ENCODE data around the gene AP5B1.

The AP5B1 gene

GRCh38 chr11:65776196-65776595 is 4.6 kb downstream of the AP5B1 start:
- TF ChIP-seq GATA3 (IDR thresholded peaks at IDR 0.05; ENCODE audit: low read depth, low read length): no peak
- no peak for TF ChIP-seq GATA2 (IDR thresholded peaks at IDR 0.05; ENCODE audit: low read depth, low read length)

DNA sequence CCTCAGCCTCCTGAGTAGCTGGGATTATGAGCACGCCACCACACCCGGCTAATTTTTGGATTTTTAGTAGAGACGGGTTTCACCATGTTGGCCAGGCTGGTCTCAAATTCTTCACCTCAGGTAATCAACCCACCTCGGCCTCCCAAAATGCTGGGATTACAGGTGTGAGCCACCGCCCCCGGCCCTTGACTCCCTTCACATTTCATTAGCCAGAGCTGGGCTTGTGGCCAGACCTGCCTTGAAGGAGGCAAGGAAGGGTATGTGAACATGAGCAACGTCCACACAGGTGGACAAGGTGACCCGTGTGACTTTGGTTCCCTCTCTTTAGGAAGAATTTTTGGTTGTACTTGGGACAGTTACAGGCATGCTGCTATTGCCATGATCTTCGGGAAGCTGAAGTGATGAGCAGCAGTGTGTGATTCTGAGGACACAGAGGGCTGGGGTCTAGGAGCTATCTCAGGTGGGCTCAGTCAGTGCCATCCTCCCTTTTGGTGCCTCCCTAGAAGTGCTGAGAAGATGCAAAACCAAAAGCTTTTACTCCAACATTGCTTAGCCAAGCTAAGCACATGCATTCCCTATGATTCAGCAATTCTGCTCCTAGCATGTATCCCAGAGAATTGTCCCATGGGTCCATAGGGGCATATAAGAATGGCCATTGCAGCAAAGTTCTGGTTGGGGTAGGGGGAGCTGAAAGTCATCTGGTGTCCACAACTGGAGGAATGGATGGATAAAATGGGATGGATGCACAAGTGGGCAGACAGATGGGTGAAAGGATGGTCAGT is 6.1 kb downstream of the AP5B1 start:
- TF ChIP-seq GATA3 (IDR thresholded peaks at IDR 0.05; ENCODE audit: low read depth, low read length) (no peak), GATA2 (IDR thresholded peaks at IDR 0.05; ENCODE audit: low read depth, low read length) (no peak)

DNA sequence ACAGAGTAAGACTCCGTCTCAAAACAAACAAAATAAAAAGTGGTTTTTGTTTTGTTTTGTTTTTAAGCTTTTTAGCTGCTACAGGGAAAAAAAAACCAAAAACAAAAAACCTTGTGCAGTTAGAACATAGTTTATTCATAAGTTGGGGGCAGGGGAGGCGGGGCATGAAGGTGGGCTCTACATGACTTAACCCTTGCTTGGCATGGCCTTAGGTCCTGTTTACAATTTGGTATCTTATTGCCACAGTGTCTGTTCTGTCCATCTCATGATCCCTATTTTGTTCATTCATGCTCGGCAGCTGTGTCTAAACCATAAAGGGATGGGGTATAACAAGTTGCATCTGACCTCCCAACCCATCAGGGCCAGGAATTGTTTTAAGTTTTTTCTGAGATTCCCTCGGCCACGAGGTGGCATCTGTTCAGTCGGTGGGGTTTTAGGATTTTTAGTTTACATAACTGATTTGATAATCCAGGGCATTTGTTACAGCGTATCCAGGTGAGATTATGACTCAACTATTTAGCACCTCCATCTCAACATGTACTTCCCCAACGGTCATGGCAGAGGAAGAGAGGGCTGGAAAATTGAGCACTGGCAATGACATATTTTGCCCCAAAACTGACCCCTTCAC is 6.9 kb downstream of the AP5B1 start:
- TF ChIP-seq GATA3 (IDR thresholded peaks at IDR 0.05; ENCODE audit: low read depth, low read length) (no peak), GATA2 (IDR thresholded peaks at IDR 0.05; ENCODE audit: low read depth, low read length) (no peak)

DNA sequence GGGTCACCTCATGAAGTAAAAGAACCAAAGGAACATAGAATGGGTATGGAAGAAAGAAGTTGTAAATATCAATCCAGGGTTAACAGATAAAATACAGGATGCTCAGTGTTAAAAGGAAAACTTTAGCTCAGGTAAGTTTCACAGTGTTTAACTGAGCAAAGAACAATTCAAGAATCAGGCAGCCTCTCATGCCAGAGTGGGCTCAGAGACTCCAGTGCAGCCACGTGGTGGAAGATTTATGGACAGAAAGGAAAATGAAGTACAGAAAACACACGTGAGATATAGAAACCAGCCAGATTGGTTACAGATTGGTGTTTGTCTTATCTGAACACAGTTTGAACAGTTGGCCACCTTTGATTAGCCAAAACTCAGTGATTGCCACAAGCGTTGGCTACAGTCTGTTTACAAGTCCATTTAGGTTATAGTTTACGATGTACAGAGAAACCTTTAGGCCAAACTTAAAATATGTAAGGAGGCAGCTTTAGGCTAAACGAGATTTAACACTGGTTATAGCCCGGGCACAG is 9.1 kb downstream of the AP5B1 start:
- TF ChIP-seq GATA3 (IDR thresholded peaks at IDR 0.05; ENCODE audit: low read depth, low read length) (no peak), GATA2 (IDR thresholded peaks at IDR 0.05; ENCODE audit: low read depth, low read length) (no peak)

DNA sequence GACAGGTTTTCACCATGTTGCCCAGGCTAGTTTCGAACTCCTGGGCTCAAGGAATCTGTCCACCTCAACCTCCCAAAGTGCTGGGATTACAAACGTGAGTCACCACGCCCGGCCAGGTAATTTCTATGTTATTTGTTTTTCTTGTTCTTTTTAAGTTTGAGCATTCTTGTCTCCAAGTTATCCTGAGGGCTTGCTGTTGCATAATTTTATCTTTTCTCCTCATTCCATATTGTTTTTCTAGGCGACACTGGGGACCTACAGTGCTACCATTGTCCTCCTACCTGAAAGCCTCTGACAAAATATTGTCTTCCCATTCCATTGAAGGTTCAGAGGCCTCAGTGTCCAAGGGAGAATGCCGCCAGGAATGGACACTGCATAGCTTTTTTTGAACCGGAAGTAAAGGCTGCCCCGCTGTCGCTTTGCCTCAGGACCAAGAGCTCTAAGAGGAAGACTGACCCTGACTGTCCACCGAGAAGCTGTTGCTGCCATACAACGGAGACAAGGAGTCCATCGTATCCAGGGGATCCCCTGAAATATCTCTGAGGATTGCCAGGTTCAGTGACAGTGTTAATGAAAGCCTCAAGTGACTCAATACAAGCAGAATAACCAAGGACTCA is 9.7 kb downstream of the AP5B1 start:
- TF ChIP-seq GATA2 (IDR thresholded peaks at IDR 0.05; ENCODE audit: low read depth, low read length) (no peak), GATA3 (IDR thresholded peaks at IDR 0.05; ENCODE audit: low read depth, low read length) (no peak)

- TF ChIP-seq GATA2 (IDR thresholded peaks at IDR 0.05; ENCODE audit: low read depth, low read length): no peak
- TF ChIP-seq GATA3 (IDR thresholded peaks at IDR 0.05; ENCODE audit: low read depth, low read length): no peak
Observed at GRCh38 chr11:65767406-65767805, 13.4 kb downstream of the AP5B1 start.

GRCh38 chr11:65766535-65766934 is 14.2 kb downstream of the AP5B1 start:
- TF ChIP-seq GATA3 (IDR thresholded peaks at IDR 0.05; ENCODE audit: low read depth, low read length) (no peak), GATA2 (IDR thresholded peaks at IDR 0.05; ENCODE audit: low read depth, low read length) (no peak)

GRCh38 chr11:65764434-65764833 is 16.3 kb downstream of the AP5B1 start:
- TF ChIP-seq GATA2 (IDR thresholded peaks at IDR 0.05; ENCODE audit: low read depth, low read length) (no peak), GATA3 (IDR thresholded peaks at IDR 0.05; ENCODE audit: low read depth, low read length) (no peak)

DNA sequence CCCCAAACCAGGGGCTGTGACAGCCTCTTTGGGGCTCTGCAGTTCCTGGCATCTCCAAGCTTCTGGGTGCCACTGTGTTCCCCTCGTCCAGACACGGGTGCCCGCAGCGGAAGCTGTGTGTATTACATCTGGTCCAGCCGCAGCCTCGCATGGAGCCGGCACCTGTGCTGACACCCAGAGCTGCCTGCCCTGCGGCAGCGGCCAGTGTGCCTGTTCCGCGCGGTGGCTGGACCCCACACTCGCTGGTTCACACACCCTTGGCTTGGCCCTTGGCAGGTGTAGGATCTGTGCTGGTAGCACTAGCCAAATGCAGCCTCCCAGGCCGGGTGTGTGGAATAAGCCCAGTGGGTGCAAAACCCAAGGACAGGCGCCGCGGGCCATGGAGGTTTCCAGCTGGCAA is 35.7 kb downstream of the AP5B1 start:
- TF ChIP-seq GATA2 (IDR thresholded peaks at IDR 0.05; ENCODE audit: low read depth, low read length): no peak
- TF ChIP-seq GATA3 (IDR thresholded peaks at IDR 0.05; ENCODE audit: low read depth, low read length): no peak

DNA sequence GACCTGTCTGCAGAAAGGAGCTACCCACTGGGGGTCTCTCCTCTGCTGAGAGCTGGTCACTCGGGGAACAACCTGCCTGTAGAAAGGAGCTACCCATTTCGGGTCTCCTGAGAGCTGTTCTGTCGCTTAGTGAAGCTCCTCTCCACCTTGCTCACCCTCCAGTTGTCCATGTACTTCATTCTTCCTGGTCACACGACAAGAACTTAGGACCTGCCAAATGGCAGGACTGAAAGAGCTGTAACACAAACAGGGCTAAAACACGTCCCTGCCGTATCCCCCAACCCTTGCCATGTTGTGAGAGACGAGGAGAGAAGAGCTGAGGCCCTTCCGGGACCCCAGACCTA is 36.1 kb downstream of the AP5B1 start:
- TF ChIP-seq GATA2 (IDR thresholded peaks at IDR 0.05; ENCODE audit: low read depth, low read length) (no peak), GATA3 (IDR thresholded peaks at IDR 0.05; ENCODE audit: low read depth, low read length) (no peak)

- TF ChIP-seq GATA3 (IDR thresholded peaks at IDR 0.05; ENCODE audit: low read depth, low read length) (no peak), GATA2 (IDR thresholded peaks at IDR 0.05; ENCODE audit: low read depth, low read length) (no peak)
Observed at GRCh38 chr11:65744026-65744698, 36.6 kb downstream of the AP5B1 start.

GRCh38 chr11:65743681-65744025 is 37.1 kb downstream of the AP5B1 start:
- TF ChIP-seq GATA3 (IDR thresholded peaks at IDR 0.05; ENCODE audit: low read depth, low read length) (no peak), GATA2 (IDR thresholded peaks at IDR 0.05; ENCODE audit: low read depth, low read length) (no peak)

GRCh38 chr11:65742353-65742752 is 38.4 kb downstream of the AP5B1 start:
- TF ChIP-seq GATA2 (IDR thresholded peaks at IDR 0.05; ENCODE audit: low read depth, low read length) (no peak), GATA3 (IDR thresholded peaks at IDR 0.05; ENCODE audit: low read depth, low read length) (no peak)

DNA sequence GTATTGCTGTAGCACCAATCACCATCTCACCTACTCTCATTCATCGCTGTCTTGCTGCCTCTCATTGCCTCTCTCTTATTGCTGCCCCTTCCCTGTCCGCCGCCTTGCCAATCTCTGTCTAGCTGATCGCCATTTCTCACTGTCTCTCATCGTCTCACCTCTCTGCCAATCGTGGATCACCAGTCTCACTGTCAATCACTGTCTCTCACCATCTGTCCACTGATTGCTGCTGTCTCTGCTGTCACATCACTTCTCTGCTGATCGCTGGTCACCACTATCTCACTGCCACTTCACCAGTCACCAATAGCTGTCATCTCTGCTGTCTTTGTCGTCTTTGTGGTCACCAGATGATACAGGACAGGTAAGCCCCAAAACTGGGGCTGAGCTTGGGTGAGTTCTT is 39.6 kb downstream of the AP5B1 start:
- no peak for TF ChIP-seq GATA3 (IDR thresholded peaks at IDR 0.05; ENCODE audit: low read depth, low read length)
- no peak for TF ChIP-seq GATA2 (IDR thresholded peaks at IDR 0.05; ENCODE audit: low read depth, low read length)

All from SH-SY5Y (cell line).